Measurements from ENCODE around the gene CIDEA. TPM values are rescaled to one million over a fixed set of nuclear protein-coding genes. Genes with fewer than 3 reads are reported as not detected.

CIDEA gene
- total RNA-seq, 4 donors from 2014 or later, result 8.8 to 43.6 (median 30.5) TPM

- TF ChIP-seq POLR2A (IDR thresholded peaks at IDR 0.05), result no peak
- TF ChIP-seq CTCF (IDR thresholded peaks at IDR 0.05), result no peak
- DNase-seq (ENCODE audit: low spot score in 2 of 2), result no peak
- WGBS, 2 donors, result 89 to 93% methylated on average over 21 to 23 of the region's 26 CpGs
- intact Hi-C loops (cut with DNase I; ENCODE audit: low total_unique reads), result no loop called here
- no peak overlapping the region for H3K4me3 ChIP-seq (ENCODE audit: low read depth, poor library complexity, severe bottlenecking)
Observed at GRCh38 chr18:12276736-12277554, 22.8 kb downstream of the CIDEA start.

GRCh38 chr18:12278215-12278671 is 24.1 kb downstream of the CIDEA start:
- H3K4me3 ChIP-seq (ENCODE audit: low read depth, poor library complexity, severe bottlenecking), result no peak overlapping the region
- no peak for DNase-seq (ENCODE audit: low spot score in 2 of 2)
- TF ChIP-seq CTCF (IDR thresholded peaks at IDR 0.05), result no peak
- no peak for TF ChIP-seq POLR2A (IDR thresholded peaks at IDR 0.05)
- 43 to 59% methylated on average over 7 of the region's 7 CpGs for WGBS, 2 donors
- intact Hi-C loops (cut with DNase I; ENCODE audit: low total_unique reads), result no loop called here

- no peak overlapping the region for H3K4me3 ChIP-seq (ENCODE audit: low read depth, poor library complexity, severe bottlenecking)
- 50 to 53% methylated on average over 30 of the region's 30 CpGs for WGBS, 2 donors
- peak; percentile 66 to 95 for DNase-seq (ENCODE audit: low spot score in 2 of 2)
- no peak for TF ChIP-seq CTCF (IDR thresholded peaks at IDR 0.05)
- intact Hi-C loops (cut with DNase I; ENCODE audit: low total_unique reads), result no loop called here
Observed at GRCh38 chr18:12278741-12279682, 24.9 kb downstream of the CIDEA start.

- intact Hi-C loops (cut with DNase I; ENCODE audit: low total_unique reads), result loop anchor here (5.0 kb wide), 1 partner anchor 917 kb away; no protein-coding TSS in a partner anchor
- 88 to 95% methylated on average over 16 of the region's 16 CpGs for WGBS, 2 donors
- no peak for DNase-seq (ENCODE audit: low spot score in 2 of 2)
- TF ChIP-seq POLR2A (IDR thresholded peaks at IDR 0.05) (no peak), CTCF (IDR thresholded peaks at IDR 0.05) (no peak)
- H3K4me3 ChIP-seq (ENCODE audit: low read depth, poor library complexity, severe bottlenecking), result no peak overlapping the region
Observed at GRCh38 chr18:12279781-12280531, 25.8 kb downstream of the CIDEA start.

GRCh38 chr18:12281861-12282260 is 27.7 kb downstream of the CIDEA start:
- TF ChIP-seq POLR2A (IDR thresholded peaks at IDR 0.05) (no peak), CTCF (IDR thresholded peaks at IDR 0.05) (no peak)
- DNase-seq (ENCODE audit: low spot score in 2 of 2), result no peak
- 71 to 80% methylated on average over 1 of the region's 1 CpG for WGBS, 2 donors

More at GRCh38 chr18:12281861-12282260, 27.7 kb downstream of the CIDEA start:
- no peak overlapping the region for H3K4me3 ChIP-seq (ENCODE audit: low read depth, poor library complexity, severe bottlenecking)
- intact Hi-C loops (cut with DNase I; ENCODE audit: low total_unique reads), result loop anchor here (5.0 kb wide), 1 partner anchor 915 kb away; no protein-coding TSS in a partner anchor

All from lower leg skin (tissue), 4 donors.